Thyroid gland (tissue), 4 donors: ENCODE data around the gene STAC. TPM values are rescaled to one million over a fixed set of nuclear protein-coding genes. Genes with fewer than 3 reads are reported as not detected.

Experiments
- DNase-seq, 2 donors: peaks; one replicate each; pipeline ENCODE4 v3.0.0-alpha.2; 2019
- H3K27ac ChIP-seq, 3 donors: fragments of 200-600 bp; sonication (generic); 1 replicate in 2 of 3; 2 replicates in 1 of 3; pipeline ENCODE4 v1.5.1; 2016 to 2019; ENCODE audit warnings: mild to moderate bottlenecking in 1 of 3, moderate library complexity in 1 of 3
- H3K27me3 ChIP-seq: fragments of 200-600 bp; sonication (generic); one replicate; pipeline ENCODE4 v1.5.1; 2019
- H3K36me3 ChIP-seq, 2 donors: fragments of 200-600 bp; sonication (generic); one replicate each; pipeline ENCODE4 v1.5.1; 2016 to 2019
- H3K4me1 ChIP-seq, 2 donors: fragments of 200-600 bp; sonication (generic); one replicate each; pipeline ENCODE4 v1.5.1; 2017 to 2019
- H3K4me3 ChIP-seq, 3 donors: fragments of 200-600 bp; sonication (generic); replicated peaks in 1 of 3; 1 replicate in 2 of 3; 2 replicates in 1 of 3; pipeline ENCODE4 v1.5.1; 2016; ENCODE audit warnings: mild to moderate bottlenecking in 1 of 3
- H3K9me3 ChIP-seq: fragments of 200-600 bp; sonication (generic); one replicate; pipeline ENCODE4 v1.5.1; 2017
- POLR2A ChIP-seq, 2 donors: fragments of 450-650 bp; IDR thresholded peaks; one replicate each; pipeline ENCODE4 v1.6.1; 2017; ENCODE audit warnings: antibody characterized with exemption in 2 of 2, mild to moderate bottlenecking in 2 of 2, moderate library complexity in 1 of 2
- WGBS, 2 donors: methylation state at CpG; one replicate each; pipeline ENCODE4 v1.1.5; 2017; 5-methylcytosine and 5-hydroxymethylcytosine counted together
- intact Hi-C: fragments of 100-400 bp; cut with DNase I; formaldehyde crosslinking; loops from one replicate; pipeline ENCODE4 v1.15.1; 2023
- total RNA-seq, 4 donors: library from RNA; depleted of rRNA; stranded (reverse); fragments of >200 nt; gene quantifications; one replicate each; pipeline ENCODE4 v1.2.3, GENCODE V29; 2016
- TF ChIP-seq, protein P1 (sequence below), 6 experiments: fragments of 200-600 bp in 3 of 6; fragments of 450-650 bp in 3 of 6; sonication (generic) in 3 of 6; IDR thresholded peaks; one replicate each; pipeline ENCODE4 v1.5.1; 2016 to 2019; ENCODE audit warnings: antibody characterized with exemption in 6 of 6, mild to moderate bottlenecking in 2 of 6, inconsistent platforms in 1 of 6, moderate library complexity in 1 of 6

The STAC gene
- total RNA-seq, 4 donors from 2014 or later: 0.40 to 4.7 (median 1.3) TPM; not detected in 1

DNA sequence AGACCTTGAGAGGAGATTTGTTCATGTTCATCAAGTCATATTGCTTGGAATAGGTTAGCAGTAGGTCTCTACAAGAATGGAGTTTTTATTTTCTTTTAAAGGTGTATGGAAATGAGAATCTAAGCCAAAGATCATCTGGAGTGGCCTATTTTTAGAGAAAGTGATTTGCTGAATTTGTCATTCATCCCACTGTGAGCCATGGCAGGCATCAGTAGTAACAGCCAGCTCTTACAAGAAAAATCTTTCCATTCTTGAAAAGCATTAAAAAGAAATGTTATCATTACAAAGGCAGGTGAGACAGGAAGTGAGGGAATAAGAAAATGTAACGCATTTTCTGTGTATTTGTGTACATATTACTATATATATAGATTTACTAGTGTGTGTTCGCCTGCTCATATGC, 29.6 kb downstream of the STAC start:
- Histone ChIP-seq H3K4me3 (no peak overlapping the region), H3K9me3 (no peaks in the 10 kb centered on the region), H3K4me1 (no peaks in the 10 kb centered on the region), H3K27me3 (no peaks in the 10 kb centered on the region), H3K27ac (no peak overlapping the region), H3K36me3 (no peaks in the 10 kb centered on the region)
- intact Hi-C loops: no loop called here
- TF ChIP-seq POLR2A (IDR thresholded peaks at IDR 0.05): no peak
- TF ChIP-seq, protein P1, sequence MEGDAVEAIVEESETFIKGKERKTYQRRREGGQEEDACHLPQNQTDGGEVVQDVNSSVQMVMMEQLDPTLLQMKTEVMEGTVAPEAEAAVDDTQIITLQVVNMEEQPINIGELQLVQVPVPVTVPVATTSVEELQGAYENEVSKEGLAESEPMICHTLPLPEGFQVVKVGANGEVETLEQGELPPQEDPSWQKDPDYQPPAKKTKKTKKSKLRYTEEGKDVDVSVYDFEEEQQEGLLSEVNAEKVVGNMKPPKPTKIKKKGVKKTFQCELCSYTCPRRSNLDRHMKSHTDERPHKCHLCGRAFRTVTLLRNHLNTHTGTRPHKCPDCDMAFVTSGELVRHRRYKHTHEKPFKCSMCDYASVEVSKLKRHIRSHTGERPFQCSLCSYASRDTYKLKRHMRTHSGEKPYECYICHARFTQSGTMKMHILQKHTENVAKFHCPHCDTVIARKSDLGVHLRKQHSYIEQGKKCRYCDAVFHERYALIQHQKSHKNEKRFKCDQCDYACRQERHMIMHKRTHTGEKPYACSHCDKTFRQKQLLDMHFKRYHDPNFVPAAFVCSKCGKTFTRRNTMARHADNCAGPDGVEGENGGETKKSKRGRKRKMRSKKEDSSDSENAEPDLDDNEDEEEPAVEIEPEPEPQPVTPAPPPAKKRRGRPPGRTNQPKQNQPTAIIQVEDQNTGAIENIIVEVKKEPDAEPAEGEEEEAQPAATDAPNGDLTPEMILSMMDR (IDR thresholded peaks at IDR 0.05): no peak
- WGBS, 2 donors: 92% methylated on average over 2 of the region's 2 CpGs
- no peak for DNase-seq

DNA sequence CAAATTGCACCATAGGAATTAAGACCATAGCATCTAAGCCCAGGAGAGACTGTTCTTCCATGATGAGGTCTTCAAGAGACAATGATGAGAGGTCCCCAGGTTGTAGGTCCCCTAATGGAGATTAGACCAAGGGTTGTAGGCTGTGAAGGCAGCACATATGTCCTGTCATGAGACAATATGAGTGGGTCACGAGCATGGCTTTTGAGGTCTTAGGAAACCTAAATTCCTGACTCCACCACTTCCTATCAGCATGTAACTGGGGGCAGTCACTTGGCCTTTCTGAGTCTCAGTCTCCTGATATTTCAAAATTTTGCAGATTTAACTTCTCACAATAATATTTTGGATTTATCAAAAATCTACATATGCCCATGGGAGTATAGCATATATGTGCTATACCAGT, 31.3 kb downstream of the STAC start:
- intact Hi-C loops: no loop called here
- Histone ChIP-seq H3K36me3 (no peaks in the 10 kb centered on the region), H3K27ac (no peak overlapping the region), H3K27me3 (no peaks in the 10 kb centered on the region), H3K4me1 (no peaks in the 10 kb centered on the region), H3K9me3 (no peaks in the 10 kb centered on the region), H3K4me3 (no peak overlapping the region)
- TF ChIP-seq POLR2A (IDR thresholded peaks at IDR 0.05): no peak
- TF ChIP-seq, protein P1 (IDR thresholded peaks at IDR 0.05): no peak
- 95 to 100% methylated on average over 1 of the region's 1 CpG for WGBS, 2 donors
- DNase-seq: no peak

DNA sequence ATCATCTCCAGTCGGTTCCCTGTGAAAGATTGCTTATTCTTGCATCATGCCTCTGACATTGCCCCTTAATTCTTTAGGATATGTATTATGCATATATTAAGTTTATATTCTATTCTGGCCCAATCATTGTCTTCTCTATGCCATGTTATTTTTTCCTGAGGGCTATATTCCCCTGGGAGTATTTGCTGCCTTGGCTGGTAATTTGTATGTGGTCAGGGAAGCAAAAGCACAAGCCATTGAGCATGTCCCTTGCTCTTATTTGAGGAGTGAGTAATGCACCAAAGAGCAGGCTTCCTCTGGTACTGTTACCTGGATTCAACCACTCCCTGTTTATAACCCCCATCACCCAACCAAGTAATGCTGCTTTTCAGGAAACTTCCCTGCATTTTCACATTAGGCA, 36.3 kb downstream of the STAC start:
- H3K27me3 ChIP-seq: no peaks in the 10 kb centered on the region
- intact Hi-C loops: no loop called here
- H3K4me1 ChIP-seq: no peaks in the 10 kb centered on the region
- no peak for DNase-seq
- no peak overlapping the region for H3K27ac ChIP-seq
- WGBS, 2 donors: 50 to 95% methylated on average over 1 of the region's 1 CpG
- no peak for TF ChIP-seq POLR2A (IDR thresholded peaks at IDR 0.05)
- TF ChIP-seq, protein P1 (IDR thresholded peaks at IDR 0.05): no peak
- H3K36me3 ChIP-seq: no peaks in the 10 kb centered on the region
- H3K9me3 ChIP-seq: no peaks in the 10 kb centered on the region
- no peak overlapping the region for H3K4me3 ChIP-seq

DNA sequence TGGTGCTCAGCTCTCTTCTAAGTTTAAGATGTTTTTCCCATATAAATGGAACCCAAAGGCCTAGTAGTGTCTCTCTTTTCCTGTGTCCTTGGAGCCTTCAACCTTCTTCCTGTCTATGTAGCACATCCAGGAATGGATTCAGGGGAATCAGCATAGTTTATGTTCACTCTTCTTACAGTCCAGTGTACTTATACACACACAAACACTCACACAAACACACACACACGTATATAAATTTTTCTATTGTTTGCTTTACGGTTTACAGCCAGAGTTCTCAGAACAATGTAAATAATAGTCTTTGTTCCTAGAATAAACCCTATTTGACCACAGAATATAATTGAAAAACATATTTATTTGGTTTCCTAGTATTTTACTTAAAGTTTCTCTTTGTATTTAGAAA, 36.9 kb downstream of the STAC start:
- TF ChIP-seq POLR2A (IDR thresholded peaks at IDR 0.05): no peak
- TF ChIP-seq, protein P1 (IDR thresholded peaks at IDR 0.05): no peak
- no peak for DNase-seq
- no peaks in the 10 kb centered on the region for H3K36me3 ChIP-seq
- H3K9me3 ChIP-seq: no peaks in the 10 kb centered on the region
- no peak overlapping the region for H3K4me3 ChIP-seq
- intact Hi-C loops: no loop called here
- 81 to 92% methylated on average over 2 of the region's 2 CpGs for WGBS, 2 donors
- H3K27me3 ChIP-seq: no peaks in the 10 kb centered on the region
- H3K27ac ChIP-seq: no peak overlapping the region
- H3K4me1 ChIP-seq: no peaks in the 10 kb centered on the region

DNA sequence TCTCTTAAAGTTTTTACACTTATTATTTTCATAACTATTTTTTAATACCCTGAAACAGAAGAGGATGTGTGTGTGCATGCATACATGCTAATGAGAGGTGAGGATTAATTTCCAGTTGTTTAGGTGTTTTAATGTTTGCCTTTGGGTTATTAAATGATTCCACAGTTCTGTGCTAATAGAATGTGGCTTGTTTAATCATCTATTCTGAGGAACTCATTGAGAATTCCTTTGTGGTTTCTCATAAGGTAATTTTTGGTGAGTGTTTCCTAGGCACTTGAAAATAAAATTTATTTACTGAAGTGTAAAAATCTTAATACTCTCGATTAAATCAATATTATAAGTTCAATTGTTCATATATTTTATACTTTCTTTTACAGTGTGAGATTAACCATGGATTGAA, 38.0 kb downstream of the STAC start:
- no peaks in the 10 kb centered on the region for H3K36me3 ChIP-seq
- TF ChIP-seq POLR2A (IDR thresholded peaks at IDR 0.05): no peak
- TF ChIP-seq, protein P1 (IDR thresholded peaks at IDR 0.05): no peak
- no peaks in the 10 kb centered on the region for H3K27me3 ChIP-seq
- WGBS, 2 donors: 89 to 94% methylated on average over 1 of the region's 1 CpG
- intact Hi-C loops: no loop called here
- H3K27ac ChIP-seq: no peak overlapping the region
- H3K4me1 ChIP-seq: no peaks in the 10 kb centered on the region
- no peak for DNase-seq
- no peak overlapping the region for H3K4me3 ChIP-seq
- no peaks in the 10 kb centered on the region for H3K9me3 ChIP-seq
